HG03280 (cell line): ENCODE data around the gene SMG7.

Source experiments
- ATAC-seq: cut with Tn5 transposase; IDR thresholded peaks from one replicate; pipeline ENCODE4 v1.9.1; 2021; ENCODE audit warnings: mild to moderate bottlenecking, moderate library complexity; ENCODE audit not compliant: unreplicated experiment

Gene SMG7

GRCh38 chr1:183562701-183563100 lies 90.4 kb downstream of the SMG7 start:
- no peak for ATAC-seq

- ATAC-seq: no peak
Measured at GRCh38 chr1:183565261-183565660, 93.0 kb downstream of the SMG7 start.

GRCh38 chr1:183566026-183566425 lies 93.7 kb downstream of the SMG7 start:
- no peak for ATAC-seq

- ATAC-seq: no peak
Measured at GRCh38 chr1:183567584-183567983, 95.3 kb downstream of the SMG7 start.

GRCh38 chr1:183568176-183569021 lies 96.1 kb downstream of the SMG7 start:
- ATAC-seq: no peak

GRCh38 chr1:183569141-183569540 lies 96.8 kb downstream of the SMG7 start:
- ATAC-seq: no peak

- no peak for ATAC-seq
Measured at GRCh38 chr1:183569801-183570200, 97.5 kb downstream of the SMG7 start.

- no peak for ATAC-seq
Measured at GRCh38 chr1:183570451-183570850, 98.2 kb downstream of the SMG7 start.

- ATAC-seq: no peak
Measured at GRCh38 chr1:183571678-183572268, 99.5 kb downstream of the SMG7 start.

GRCh38 chr1:183572721-183573120 lies 100.4 kb downstream of the SMG7 start:
- no peak for ATAC-seq

GRCh38 chr1:183575606-183576005 lies 103.3 kb downstream of the SMG7 start:
- ATAC-seq: no peak

- no peak for ATAC-seq
Measured at GRCh38 chr1:183576537-183576936, 104.2 kb downstream of the SMG7 start.

- no peak for ATAC-seq
Measured at GRCh38 chr1:183577897-183578465, 105.7 kb downstream of the SMG7 start.

GRCh38 chr1:183578856-183579255 lies 106.6 kb downstream of the SMG7 start:
- ATAC-seq: no peak

GRCh38 chr1:183580281-183580682 lies 108.0 kb downstream of the SMG7 start:
- no peak for ATAC-seq

GRCh38 chr1:183582021-183582713 lies 109.9 kb downstream of the SMG7 start:
- ATAC-seq: no peak

- ATAC-seq: no peak
Measured at GRCh38 chr1:183583466-183583865, 111.2 kb downstream of the SMG7 start.

GRCh38 chr1:183584147-183584546 lies 111.8 kb downstream of the SMG7 start:
- no peak for ATAC-seq

- ATAC-seq: no peak
Measured at GRCh38 chr1:183585038-183585437, 112.7 kb downstream of the SMG7 start.

GRCh38 chr1:183586455-183586854 lies 114.2 kb downstream of the SMG7 start:
- no peak for ATAC-seq

- no peak for ATAC-seq
Measured at GRCh38 chr1:183586926-183587325, 114.6 kb downstream of the SMG7 start.

- no peak for ATAC-seq
Measured at GRCh38 chr1:183588827-183589226, 116.5 kb downstream of the SMG7 start.
